ENCODE measurements around the gene FOXA3.

FOXA3 gene

DNA sequence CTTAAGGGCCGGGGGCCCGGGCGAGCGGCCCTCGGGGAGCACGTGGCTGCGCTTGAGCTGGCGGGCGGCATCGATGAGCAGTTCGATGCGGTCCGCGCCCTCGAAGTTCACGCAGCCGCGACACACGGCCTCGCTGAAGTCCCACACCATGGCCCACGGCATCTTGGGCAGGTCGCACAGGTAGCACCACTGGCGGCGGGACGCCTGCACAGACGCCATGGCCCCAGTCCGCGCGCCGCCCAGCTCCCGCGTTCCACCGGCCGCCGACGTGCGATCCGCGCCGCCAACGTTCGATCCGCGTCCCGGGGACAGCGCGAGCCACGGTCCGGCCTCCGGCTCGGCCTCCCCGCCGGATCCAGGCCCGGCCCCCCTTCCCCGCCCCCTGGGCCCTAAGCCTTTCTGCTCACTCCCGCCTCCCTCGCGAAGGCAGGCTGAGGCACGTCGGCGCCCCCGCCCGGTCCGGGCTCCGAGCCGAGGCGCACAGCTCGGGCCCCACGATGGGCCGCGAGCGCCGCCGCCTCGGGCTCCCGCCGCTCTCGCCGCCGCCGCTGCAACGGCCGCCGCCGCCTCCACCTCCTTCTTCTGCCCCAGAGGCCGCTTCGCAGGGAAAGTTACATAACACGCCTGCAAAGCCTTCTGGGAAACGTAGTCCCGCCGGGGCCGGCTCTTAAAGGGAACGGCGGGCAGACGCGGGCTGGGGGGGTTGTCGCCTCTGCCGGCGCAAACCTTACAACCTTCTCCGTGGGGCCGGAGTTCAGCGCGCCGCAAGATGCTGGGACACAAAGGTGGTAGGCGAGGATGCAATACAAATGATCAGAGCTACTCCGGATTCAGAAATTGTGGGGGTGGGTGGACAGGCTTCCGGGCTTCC is 21.7 kb downstream of the FOXA3 start, which contains the start of gene IRF2BP1:
TSS of gene IRF2BP1 (minus strand) at position 586 of the 871 bp plus-strand sequence. CDS start at position 219, 367 bp downstream.
- peaks cover 0 to 16% of the 10 kb centered on the region in 2 experiments; a peak in 2 of 3 replicates for H3K36me3 ChIP-seq (ENCODE audit: control insufficient read depth in 2 of 2, insufficient read depth in 1 of 2, low read length in 2 of 2)
- H3K27ac ChIP-seq (ENCODE audit: extremely low read depth, low read depth, low read length) = peak within 1 kb of the TSS; percentile 93
- peaks cover 13% of the 10 kb centered on the region for H3K4me1 ChIP-seq (ENCODE audit: control insufficient read depth, insufficient read depth, low read length)
- H3K4me3 ChIP-seq (ENCODE audit: low read depth, low read length) = peak within 1 kb of the TSS; percentile 65
- no peaks in the 10 kb centered on the region for H3K9me3 ChIP-seq (ENCODE audit: control insufficient read depth, insufficient read depth, low read depth, low read length)
- ChIA-PET CTCF (interaction anchor here (0.6 to 8.8 kb wide), 9 partner anchors 11 to 382 kb away, joined by 3 to 91 read pairs (median 3); partner anchors contain the start of genes FOXA3, MYPOP and SYMPK), POLR2A (interaction anchor here (0.5 to 4.1 kb wide), 19 partner anchors 17 to 1386 kb away, joined by 3 to 46 read pairs (median 4); partner anchors contain the start of genes CCDC61, DACT3, FOXA3 and MYPOP)
- TF ChIP-seq, protein P1, sequence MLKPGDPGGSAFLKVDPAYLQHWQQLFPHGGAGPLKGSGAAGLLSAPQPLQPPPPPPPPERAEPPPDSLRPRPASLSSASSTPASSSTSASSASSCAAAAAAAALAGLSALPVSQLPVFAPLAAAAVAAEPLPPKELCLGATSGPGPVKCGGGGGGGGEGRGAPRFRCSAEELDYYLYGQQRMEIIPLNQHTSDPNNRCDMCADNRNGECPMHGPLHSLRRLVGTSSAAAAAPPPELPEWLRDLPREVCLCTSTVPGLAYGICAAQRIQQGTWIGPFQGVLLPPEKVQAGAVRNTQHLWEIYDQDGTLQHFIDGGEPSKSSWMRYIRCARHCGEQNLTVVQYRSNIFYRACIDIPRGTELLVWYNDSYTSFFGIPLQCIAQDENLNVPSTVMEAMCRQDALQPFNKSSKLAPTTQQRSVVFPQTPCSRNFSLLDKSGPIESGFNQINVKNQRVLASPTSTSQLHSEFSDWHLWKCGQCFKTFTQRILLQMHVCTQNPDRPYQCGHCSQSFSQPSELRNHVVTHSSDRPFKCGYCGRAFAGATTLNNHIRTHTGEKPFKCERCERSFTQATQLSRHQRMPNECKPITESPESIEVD (tag by site-specific recombination; IDR thresholded peaks at IDR 0.05) = no peak
- TF ChIP-seq ZNF624 (tag by site-specific recombination; IDR thresholded peaks at IDR 0.05) (no peak), ZNF221 (tag by site-specific recombination; IDR thresholded peaks at IDR 0.05; ENCODE audit: borderline replicate concordance) (no peak), ZNF112 (tag by site-specific recombination; IDR thresholded peaks at IDR 0.05) (no peak), SCRT1 (tag by site-specific recombination; IDR thresholded peaks at IDR 0.05; ENCODE audit: borderline replicate concordance) (no peak), KLF1 (tag by site-specific recombination; IDR thresholded peaks at IDR 0.05) (peak; percentile 4; the same call in 1 of the 2 replicates), ZNF426 (tag by site-specific recombination; IDR thresholded peaks at IDR 0.05) (no peak), KLF7 (tag by site-specific recombination; IDR thresholded peaks at IDR 0.05; ENCODE audit: borderline replicate concordance) (no peak), ZBTB7A (tag by site-specific recombination; IDR thresholded peaks at IDR 0.05; ENCODE audit: low read depth) (no peak), ZNF501 (tag by site-specific recombination; IDR thresholded peaks at IDR 0.05) (no peak), SCRT2 (tag by site-specific recombination; IDR thresholded peaks at IDR 0.05) (no peak), MZF1 (tag by site-specific recombination; IDR thresholded peaks at IDR 0.05; ENCODE audit: borderline replicate concordance) (no peak), ZNF843 (tag by site-specific recombination; IDR thresholded peaks at IDR 0.05) (no peak), ZFP3 (tag by site-specific recombination; IDR thresholded peaks at IDR 0.05; ENCODE audit: low read depth) (no peak), ZNF184 (tag by site-specific recombination; IDR thresholded peaks at IDR 0.05) (no peak), ZNF558 (tag by site-specific recombination; IDR thresholded peaks at IDR 0.05) (no peak), ZSCAN23 (tag by site-specific recombination; IDR thresholded peaks at IDR 0.05) (no peak), ZNF335 (tag by site-specific recombination; conservative IDR thresholded peaks at IDR 0.05) (peak; percentile 24; the same call in 1 of the 2 replicates), ZNF324 (tag by site-specific recombination; IDR thresholded peaks at IDR 0.05) (no peak; the same call in 1 of the 2 replicates), ZNF791 (tag by site-specific recombination; IDR thresholded peaks at IDR 0.05) (no peak), ZNF626 (tag by site-specific recombination; IDR thresholded peaks at IDR 0.05) (no peak), ZNF530 (tag by site-specific recombination; IDR thresholded peaks at IDR 0.05; ENCODE audit: low read depth) (no peak)
- TF ChIP-seq, protein P2, sequence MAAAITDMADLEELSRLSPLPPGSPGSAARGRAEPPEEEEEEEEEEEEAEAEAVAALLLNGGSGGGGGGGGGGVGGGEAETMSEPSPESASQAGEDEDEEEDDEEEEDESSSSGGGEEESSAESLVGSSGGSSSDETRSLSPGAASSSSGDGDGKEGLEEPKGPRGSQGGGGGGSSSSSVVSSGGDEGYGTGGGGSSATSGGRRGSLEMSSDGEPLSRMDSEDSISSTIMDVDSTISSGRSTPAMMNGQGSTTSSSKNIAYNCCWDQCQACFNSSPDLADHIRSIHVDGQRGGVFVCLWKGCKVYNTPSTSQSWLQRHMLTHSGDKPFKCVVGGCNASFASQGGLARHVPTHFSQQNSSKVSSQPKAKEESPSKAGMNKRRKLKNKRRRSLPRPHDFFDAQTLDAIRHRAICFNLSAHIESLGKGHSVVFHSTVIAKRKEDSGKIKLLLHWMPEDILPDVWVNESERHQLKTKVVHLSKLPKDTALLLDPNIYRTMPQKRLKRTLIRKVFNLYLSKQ (tag by site-specific recombination; IDR thresholded peaks at IDR 0.05; ENCODE audit: borderline replicate concordance) = no peak
- TF ChIP-seq, protein P3, sequence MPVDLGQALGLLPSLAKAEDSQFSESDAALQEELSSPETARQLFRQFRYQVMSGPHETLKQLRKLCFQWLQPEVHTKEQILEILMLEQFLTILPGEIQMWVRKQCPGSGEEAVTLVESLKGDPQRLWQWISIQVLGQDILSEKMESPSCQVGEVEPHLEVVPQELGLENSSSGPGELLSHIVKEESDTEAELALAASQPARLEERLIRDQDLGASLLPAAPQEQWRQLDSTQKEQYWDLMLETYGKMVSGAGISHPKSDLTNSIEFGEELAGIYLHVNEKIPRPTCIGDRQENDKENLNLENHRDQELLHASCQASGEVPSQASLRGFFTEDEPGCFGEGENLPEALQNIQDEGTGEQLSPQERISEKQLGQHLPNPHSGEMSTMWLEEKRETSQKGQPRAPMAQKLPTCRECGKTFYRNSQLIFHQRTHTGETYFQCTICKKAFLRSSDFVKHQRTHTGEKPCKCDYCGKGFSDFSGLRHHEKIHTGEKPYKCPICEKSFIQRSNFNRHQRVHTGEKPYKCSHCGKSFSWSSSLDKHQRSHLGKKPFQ (tag by site-specific recombination; IDR thresholded peaks at IDR 0.05) = no peak
- TF ChIP-seq, protein P4, sequence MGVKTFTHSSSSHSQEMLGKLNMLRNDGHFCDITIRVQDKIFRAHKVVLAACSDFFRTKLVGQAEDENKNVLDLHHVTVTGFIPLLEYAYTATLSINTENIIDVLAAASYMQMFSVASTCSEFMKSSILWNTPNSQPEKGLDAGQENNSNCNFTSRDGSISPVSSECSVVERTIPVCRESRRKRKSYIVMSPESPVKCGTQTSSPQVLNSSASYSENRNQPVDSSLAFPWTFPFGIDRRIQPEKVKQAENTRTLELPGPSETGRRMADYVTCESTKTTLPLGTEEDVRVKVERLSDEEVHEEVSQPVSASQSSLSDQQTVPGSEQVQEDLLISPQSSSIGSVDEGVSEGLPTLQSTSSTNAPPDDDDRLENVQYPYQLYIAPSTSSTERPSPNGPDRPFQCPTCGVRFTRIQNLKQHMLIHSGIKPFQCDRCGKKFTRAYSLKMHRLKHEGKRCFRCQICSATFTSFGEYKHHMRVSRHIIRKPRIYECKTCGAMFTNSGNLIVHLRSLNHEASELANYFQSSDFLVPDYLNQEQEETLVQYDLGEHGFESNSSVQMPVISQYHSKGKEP (tag by site-specific recombination; IDR thresholded peaks at IDR 0.05) = peak; percentile 39; the same call in 1 of the 2 replicates
- TF ChIP-seq, protein P5, sequence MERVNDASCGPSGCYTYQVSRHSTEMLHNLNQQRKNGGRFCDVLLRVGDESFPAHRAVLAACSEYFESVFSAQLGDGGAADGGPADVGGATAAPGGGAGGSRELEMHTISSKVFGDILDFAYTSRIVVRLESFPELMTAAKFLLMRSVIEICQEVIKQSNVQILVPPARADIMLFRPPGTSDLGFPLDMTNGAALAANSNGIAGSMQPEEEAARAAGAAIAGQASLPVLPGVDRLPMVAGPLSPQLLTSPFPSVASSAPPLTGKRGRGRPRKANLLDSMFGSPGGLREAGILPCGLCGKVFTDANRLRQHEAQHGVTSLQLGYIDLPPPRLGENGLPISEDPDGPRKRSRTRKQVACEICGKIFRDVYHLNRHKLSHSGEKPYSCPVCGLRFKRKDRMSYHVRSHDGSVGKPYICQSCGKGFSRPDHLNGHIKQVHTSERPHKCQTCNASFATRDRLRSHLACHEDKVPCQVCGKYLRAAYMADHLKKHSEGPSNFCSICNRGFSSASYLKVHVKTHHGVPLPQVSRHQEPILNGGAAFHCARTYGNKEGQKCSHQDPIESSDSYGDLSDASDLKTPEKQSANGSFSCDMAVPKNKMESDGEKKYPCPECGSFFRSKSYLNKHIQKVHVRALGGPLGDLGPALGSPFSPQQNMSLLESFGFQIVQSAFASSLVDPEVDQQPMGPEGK (tag by site-specific recombination; IDR thresholded peaks at IDR 0.05) = no peak; the same call in 1 of the 2 replicates
- TF ChIP-seq, protein P6, sequence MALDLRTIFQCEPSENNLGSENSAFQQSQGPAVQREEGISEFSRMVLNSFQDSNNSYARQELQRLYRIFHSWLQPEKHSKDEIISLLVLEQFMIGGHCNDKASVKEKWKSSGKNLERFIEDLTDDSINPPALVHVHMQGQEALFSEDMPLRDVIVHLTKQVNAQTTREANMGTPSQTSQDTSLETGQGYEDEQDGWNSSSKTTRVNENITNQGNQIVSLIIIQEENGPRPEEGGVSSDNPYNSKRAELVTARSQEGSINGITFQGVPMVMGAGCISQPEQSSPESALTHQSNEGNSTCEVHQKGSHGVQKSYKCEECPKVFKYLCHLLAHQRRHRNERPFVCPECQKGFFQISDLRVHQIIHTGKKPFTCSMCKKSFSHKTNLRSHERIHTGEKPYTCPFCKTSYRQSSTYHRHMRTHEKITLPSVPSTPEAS (tag by site-specific recombination; IDR thresholded peaks at IDR 0.05) = no peak

Measured in HEK293 (cell line).